HG03039 (cell line): ENCODE data around the gene DDX39B.
A peak's percentile ranks its signal among the peaks of the same experiment; 100 is the strongest.

Source experiments
- ATAC-seq: cut with Tn5 transposase; IDR thresholded peaks from one replicate; pipeline ENCODE4 v1.9.1; 2021; ENCODE audit warnings: mild to moderate bottlenecking, moderate library complexity; ENCODE audit not compliant: unreplicated experiment

The DDX39B gene

DNA sequence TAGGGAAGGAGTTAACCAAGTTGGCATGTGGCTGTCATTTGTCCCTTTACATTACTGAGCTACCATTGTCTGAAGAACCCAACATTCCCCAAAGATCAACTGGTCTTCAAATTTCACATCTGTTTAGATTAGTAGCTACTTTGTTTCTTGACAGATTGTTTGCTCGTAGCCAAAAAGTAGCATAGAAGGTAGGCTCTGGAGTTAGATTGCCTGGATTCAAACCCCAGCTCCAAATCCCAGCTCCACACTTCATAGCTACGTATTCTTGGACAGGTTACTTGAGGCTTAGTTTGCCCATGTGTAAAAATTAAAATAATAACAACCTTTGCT is 6.7 kb upstream of the DDX39B start:
- ATAC-seq, result no peak

DNA sequence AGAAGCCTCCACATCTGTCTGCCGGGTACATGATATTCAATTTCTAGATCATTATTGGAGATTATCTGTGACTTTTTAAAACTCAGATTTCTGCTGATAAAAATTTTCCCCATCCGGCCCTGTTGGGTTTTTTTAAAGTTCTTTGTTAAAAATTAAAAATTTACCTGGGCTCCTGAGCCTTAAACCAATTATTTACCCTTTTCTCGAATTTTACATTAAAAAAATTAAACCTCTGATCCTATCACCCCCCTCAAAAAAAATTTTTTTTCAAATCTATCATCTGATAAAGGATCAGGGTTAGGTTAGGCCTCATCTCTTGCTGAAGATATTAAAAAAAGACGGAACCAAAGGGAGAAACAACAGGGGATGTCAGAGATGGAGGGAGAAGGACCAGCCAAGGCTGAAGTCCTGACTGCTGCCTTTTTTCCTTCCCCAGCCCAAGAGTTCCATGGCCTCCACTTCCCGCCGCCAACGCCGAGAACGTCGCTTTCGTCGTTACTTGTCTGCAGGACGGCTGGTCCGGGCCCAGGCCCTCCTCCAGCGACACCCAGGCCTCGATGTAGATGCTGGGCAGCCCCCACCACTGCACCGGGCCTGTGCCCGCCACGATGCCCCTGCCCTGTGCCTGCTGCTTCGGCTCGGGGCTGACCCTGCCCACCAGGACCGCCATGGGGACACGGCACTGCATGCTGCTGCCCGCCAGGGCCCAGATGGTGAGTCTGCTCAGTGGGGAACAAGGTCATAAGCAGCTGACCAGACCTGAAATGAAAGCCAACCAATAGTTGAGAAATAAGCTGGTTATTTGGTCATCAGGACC is 6.1 kb upstream of the DDX39B start:
- ATAC-seq, result no peak

DNA sequence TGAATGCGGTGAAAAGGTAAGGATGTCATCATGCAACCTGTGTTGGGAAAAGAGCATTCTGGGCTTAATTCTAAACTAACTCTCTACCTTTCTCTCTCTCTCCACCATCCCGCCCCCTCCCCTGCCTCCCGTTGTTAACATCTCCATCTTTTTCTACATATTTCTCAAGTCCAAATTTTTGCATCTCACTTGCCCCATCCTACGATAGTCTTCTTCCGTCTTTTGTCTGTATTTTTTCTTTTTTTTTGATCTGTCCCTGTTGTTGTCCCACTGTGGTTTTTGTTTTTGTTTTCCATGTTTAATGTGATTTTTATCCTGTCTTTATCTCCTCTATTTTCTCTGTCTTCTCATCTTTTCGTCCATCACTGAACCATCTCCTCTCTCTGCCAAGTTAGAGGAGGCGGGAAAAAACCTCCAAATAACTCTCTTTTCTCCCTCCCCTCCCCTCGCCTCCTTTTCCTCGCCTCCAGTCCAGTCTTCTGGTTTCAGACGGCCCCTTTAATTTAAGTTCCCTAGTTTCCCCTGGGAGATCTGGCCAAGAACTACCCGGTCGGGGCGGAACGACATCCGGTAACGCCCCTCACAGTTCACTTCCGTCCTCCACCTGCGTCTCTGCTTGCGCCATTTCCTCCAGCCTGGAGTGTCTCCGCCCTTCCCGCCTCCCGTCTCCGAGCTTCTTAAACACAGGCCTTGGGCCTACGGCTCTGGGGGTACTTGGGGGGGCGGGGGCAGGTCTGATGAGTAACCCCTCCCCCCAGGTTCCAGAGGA is 5.3 kb upstream of the DDX39B start, which contains the start of gene NFKBIL1:
Gene NFKBIL1 (plus strand): TSS at position 651 of the 769 bp plus-strand sequence. CDS start 87 bp downstream, at position 738.
- ATAC-seq, result no peak

DNA sequence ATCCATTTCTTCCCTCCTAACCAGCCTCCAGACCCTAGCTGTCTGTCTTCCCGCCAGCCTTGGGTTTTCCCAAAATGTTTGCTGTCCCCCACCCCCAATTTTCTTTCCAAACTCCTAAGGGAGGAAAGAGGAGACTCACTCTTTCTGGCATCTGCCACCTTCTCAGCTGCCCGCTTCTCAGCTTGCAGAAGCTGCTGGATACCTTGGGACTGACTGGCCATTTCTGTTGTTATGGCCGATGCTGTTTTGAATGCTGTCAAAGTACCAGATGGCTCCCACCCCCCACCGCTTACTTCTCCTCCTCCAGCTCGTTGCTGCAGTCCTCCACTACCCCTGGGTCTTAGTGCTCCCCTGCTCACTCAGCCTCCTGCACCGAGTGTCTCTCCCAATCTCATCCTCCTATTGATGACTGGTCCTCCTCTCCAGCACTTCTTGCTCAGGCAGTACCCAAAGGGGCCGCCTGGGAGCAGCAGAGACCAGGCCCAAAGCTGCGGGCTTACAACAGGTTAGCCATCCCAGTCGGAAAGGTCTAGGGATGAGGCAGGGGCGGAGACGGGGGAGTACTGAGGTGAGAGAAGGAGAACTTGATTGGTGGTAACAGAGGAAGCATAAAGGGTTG is 4.6 kb upstream of the DDX39B start, which contains the start of gene ATP6V1G2:
Gene ATP6V1G2 (minus strand): TSS at position 270 of the 619 bp plus-strand sequence. CDS start 49 bp downstream, at position 221.
- ATAC-seq, result peak; percentile 39

DNA sequence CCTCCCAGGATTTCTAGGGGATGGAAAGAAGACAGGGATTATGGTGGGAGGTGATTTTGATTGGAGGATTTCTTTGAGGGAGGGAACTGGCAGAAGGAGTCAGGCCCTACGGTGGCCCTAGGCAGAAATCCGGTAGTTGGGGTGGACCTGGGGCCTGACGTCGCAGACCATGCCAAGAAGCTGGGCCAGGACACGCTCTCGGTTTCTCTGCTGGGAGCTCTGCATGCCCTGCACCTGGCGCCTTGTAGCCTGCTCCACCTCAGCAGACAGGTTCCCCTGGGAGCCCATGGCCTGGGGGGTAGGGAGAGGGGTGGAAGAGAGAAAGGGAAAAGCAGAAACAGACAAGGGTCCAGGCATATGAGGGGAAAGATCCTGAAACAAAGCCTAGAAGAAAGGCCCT is 3.5 kb upstream of the DDX39B start:
- ATAC-seq, result no peak

DNA sequence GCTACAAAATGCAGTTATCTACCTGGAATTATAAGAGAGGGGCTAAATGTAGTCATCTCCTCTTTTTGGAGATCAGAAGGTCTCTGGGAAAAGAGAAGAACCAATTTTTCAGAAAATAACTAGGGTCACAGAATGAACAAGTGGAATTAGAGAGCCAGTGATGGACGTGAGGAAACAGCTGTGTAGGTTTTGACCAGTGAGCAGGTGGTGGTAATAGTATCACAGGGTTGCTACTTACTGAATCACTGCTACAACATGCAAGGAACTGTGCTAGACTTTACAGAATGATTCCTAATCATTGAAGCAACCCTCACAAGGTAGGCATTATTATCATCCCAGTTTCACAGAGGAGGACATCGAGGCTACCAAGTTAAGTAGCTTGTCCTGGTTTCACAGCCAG is 2.9 kb upstream of the DDX39B start:
- ATAC-seq, result no peak

DNA sequence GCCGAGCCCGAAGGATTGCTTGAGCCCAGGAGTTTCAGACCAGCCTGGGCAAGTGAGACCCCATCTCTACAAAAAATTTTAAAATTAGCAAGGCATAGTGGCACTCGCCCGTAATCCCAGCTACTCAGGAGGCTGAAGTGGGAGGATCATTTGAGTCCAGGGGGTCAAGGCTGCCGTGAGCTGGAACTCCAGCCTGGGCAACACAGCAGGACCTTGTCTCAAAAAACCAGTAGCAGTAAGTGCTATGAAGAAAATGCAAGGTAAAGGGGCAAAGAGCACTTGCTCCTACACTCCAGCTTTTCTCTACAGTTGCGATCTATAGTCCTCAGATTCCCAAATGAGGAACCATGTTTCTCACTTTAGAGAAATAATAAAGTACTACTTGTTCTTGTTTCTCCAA is 1.8 kb upstream of the DDX39B start:
- ATAC-seq, result no peak

DNA sequence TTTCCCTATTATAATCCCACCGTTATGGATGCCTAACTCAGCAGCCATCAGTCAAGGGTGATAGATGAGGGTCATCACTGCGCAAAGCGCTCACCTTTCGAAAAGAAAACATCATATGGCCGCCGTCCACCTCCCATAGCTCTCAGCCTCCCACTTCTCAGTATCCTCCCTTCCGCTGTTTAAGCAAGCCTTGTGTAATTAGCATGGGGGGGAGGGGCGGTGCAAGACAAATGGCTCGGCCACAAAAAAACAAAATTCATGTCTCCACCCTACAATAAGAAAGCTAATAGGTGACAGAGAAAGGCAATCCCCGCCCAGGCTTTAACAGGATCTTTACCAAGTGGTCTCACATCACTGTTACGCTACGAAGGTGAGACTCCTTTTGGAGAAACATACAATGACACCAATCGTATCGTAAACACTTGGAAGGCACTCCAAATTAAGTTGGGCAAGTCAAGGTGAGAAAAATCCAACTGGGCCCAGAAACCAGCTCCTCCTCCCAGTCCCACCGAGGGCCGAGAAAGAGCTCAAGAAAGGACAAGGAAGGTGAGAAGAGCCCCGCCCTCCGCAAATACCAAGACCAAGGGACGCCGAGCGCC is 645 bp downstream of the DDX39B start:
- no peak for ATAC-seq

DNA sequence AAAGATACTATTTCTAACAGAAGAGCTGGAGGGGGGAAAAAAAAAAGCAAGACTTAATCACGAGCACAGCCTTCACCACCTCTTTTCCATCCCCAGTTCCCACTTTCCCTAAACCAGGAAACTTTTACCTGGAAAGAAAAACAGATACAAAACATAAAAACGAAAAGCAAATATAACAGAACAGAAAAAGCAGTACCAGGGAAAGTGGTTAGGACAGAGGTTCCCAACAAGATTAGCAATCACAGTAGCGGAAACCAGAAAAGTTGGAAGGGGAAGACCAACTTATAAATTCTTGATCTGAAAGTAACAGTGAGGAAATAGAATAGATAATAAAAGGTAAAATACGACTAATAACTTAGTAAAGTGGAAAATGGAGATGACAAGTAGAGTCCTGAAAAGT is 1.2 kb downstream of the DDX39B start:
- no peak for ATAC-seq

DNA sequence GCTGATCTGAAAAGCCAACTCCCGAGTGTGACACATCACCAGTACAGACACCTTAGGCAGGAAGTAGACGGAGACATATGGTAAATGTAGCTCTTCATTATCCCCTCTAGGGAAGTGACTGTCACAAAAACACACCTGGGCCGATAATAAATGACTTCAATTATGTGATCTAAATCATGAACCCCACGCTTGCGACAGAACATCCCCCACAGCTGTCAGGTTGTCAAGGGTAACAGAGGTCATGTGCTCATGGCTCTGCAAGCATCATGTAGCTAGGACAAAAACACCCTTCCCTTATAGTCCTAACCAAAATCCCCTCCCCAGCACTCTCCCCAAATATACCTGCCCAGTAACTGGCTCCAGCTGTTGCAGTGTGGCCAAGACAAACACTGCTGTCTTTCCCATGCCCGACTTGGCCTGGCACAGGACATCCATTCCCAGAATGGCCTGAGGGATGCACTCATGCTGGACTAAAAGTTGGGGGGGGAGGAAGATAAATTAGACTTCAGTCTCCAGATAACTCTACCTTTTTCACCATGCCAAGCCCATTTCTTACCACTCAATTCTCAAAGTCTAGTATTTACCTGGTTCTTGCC is 2.9 kb downstream of the DDX39B start:
- ATAC-seq, result no peak

DNA sequence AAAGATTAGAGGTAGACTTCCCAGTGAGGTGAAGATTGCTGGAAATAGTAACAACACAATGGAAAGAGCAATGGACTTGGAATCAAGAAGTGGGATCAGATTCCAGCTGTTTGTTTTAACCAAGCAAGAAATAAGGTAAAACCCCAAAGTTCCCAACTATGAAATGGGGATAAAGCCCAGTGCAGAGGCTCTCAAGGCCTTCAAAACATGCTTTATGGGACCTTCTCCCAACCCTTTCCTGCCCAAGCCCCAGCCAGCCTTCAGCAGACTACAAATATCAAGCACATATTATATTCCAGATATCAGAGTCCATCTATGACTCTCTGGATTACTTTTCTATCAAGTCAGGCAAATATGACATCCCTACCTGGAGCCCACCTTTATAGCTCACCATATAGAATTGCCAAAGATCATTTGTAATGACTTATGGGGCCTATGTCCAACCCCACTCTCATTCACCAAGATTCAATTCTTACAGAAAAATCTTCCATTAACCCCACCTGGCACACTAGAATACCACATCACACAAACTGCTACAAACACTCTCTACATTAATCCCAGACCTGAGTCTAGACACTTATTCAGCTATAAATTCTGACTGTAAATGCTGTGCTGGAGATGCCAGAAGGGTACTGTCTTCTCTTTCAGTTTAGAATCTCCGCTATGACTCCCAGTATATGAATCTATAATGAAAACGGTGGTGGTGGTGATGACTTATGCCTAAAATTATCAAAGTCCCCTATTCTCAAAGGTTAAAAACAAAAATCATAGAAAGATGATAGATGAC is 6.1 kb downstream of the DDX39B start:
- no peak for ATAC-seq

DNA sequence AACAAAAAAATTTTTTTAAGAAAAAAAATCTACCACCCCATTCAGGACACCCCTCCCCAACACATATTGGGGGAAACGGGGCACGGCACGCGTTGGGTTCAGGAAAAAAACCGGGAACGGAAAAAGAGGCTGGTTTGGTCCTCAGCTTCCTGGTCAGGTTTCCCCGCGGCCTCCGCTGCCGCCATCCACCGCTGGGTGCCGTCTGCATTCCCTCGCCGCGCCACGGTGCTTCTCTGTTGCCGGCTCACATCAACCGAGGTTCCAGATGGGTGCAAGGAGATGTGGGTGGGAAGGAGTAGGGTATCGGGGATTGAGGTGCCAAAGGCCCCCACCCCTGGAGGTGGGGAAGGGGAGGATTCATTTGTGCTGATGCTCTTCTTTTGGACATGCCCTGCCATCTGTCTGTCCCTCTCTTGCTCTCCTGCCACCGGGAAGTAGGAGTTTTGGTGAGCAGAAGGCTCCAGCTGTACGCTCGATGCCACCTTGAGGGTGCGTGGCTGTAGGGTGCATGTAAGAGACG is 7.2 kb downstream of the DDX39B start:
- ATAC-seq, result no peak

DNA sequence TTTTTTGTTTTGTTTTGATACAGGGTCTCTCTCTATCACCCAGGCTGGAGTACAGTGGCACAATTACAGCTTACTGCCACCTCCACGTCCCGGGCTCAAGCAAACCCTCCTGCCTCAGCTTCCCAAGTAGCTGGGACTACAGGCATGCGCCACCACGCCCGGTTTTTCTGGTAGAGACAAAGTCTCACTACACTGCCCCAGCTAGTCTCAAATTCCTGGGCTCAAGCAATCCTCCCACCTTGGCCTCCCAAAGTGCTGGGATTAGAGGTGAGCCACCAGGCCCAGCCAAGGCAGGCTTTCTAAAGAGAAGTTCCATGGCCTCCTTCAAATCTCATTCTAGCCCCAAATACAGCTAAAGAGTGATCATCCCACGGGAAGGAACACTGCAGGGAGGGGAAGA is 7.8 kb downstream of the DDX39B start:
- ATAC-seq, result no peak

DNA sequence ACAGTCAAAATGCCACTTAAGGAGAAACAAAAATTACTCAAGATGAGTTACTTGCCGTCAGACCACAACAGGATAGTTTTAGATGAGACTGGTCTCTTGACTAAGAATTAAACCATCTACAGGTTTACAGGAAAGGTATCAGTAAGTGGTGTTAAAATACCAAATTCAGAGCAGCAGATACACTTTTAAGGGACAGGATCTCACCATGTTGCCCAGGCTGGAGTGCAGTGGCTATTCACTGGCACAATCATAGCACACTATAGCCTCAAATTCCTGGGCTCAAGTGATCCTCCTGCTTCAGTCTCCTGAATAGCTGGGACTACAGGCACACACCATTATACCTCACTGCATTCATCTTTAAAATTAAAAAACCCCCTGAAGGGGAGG is 8.4 kb downstream of the DDX39B start:
- ATAC-seq, result no peak

DNA sequence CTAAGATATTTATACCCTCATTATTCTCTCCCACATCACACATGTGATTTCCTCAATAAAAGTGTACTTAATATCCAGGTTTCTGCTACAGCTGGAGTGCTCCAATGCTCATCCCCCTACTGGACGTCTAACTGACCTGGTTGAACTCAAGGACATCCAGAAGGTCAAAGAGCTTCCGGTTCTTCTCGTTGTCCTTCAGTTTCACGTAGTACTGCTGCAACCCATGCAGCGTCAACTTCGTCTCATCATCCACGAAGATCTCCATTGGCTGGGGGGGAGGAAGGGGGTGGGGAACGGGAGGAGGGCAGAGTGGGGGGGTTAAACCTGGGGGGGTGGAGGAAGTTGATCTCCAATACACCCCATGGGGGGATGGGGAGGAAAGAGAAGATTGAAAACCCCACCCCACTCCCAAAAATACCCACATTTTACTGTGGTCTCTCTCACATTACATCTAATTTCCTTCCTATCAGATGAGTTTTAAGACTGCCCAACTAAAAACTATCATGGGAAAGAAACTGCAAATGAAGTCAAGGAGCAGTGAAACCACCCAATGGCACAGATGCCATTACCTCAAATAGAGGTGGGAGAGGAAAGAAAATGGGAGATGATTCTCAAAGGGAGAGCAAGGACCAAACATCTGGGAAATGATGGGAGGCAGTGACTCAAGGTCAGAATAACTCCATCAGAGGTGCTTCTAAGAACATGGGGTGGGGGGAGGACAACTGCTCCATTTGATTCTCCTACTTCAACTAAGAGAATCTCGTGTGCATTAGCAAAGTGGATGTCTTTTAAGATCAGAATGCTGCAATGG is 9.0 kb downstream of the DDX39B start:
- no peak for ATAC-seq

DNA sequence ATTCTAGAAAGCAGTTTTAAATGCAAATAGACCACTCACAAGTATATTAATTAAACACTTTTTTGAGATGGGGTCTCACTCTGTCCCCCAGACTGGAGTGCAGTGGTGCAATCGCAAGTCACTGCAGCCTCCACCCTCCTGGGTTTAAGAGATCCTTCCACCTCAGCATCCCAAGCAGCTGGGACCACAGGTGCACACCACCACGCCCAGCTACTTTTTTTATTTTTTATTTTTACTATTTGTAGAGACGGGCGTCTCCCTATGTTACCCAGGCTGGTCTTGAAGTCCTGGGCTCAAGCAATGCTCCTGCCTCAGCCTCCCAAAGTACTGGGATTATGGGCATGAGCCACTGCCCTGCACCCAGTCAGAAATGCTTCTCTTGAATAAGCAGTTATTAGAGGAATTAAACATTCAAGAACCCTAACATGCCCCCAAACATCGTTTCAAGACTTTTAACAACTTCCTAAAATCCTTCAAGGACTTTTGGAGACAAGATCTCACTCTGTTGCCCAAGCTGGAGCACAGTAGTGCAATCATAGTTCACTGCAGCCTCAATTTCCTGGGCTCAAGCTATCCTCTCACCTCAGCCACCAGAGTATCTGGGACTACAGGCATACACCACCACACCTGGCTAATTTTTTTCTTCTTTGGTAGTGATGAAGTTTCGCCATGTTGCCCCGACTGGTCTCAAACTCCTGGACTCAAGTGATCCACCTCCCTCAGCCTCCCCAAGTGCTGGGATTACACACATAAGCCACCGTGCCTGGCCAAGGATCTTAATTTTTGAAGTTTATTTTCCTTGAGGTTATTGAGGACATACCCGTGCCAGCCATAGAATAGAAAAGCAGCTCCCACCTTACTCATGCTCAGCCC is 9.8 kb downstream of the DDX39B start:
- no peak for ATAC-seq

DNA sequence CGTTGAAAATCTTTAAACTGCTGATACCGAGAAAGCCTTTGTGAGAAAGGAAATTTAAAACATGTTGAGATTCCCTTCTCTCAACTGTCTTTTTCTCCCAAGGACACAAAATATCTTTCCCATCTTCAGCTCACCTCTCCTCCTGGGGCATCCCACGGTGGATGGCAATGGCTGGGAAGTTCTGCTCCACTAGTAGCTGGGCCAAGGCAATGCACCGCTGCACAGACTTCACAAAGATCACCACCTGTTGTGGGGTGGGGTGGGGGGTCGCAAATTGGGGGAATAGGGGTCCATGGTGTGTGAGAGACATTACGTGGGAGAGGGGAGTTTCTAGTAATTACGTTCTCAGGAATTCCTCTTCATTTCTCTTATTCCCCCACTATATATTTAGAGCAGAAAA is 10.6 kb downstream of the DDX39B start:
- ATAC-seq, result no peak

DNA sequence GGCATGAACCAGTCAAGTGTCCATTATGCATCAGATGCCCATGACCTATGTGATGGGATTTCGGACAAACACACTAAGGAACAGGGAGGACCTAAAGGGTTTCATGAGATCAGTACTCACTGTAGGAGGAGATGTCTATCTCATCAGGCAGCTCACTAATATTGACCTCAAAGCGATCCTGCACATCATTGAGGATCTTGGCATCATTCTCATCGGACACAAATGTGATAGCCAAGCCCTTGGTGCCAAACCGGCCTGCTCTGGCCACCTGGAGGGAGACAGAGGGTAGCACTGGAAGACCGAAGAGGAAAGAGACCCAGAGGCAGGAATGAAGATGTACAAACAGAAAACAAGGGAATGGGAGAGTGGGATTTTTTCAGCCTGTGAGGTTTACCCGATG is 11.1 kb downstream of the DDX39B start:
- ATAC-seq, result no peak
